HG03571 (cell line): Measurements from ENCODE around the gene MBOAT2.

Experiments
- ATAC-seq: cut with Tn5 transposase; IDR thresholded peaks from one replicate; pipeline ENCODE4 v1.9.1; 2021; ENCODE audit not compliant: unreplicated experiment

Gene MBOAT2

DNA sequence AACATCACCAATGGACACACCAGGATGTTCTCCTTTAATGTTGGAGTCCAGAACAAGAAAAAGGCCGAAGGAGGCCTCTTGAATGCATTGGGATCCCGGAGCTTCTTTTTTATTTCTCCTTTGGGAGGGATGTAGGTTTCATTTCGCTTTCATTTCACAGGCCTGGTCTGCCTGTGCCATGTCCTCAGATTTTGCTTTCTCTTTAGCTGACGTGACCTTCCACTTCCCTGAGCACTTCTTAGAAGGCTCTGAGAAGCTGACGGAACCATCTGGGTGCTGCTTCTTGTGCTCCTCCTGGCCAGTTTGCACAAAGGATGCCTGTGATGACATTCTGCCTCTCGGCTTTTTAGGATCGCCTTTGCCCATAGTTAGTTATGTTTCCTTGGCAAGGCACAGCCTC lies 15.1 kb upstream of the MBOAT2 start:
- ATAC-seq, result no peak

DNA sequence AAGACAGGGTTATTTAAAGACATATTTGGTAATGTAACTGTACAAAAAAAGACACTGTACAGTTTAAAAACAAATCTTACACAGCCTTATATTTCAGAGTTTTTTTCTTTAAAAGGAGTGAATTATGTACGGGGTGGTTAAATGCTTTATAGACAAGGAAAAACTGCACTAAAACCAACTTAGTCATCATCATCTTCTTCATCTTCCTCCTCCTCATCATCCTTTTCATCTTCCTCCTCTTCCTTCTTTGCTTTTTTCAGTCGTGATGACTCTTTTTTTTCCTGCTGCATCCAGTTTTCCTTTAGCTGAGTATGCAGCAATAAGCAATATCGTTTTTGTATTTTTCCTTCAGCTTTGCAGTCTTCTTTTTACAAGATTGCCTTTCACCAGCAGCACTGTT lies 14.6 kb upstream of the MBOAT2 start:
- ATAC-seq, result no peak

DNA sequence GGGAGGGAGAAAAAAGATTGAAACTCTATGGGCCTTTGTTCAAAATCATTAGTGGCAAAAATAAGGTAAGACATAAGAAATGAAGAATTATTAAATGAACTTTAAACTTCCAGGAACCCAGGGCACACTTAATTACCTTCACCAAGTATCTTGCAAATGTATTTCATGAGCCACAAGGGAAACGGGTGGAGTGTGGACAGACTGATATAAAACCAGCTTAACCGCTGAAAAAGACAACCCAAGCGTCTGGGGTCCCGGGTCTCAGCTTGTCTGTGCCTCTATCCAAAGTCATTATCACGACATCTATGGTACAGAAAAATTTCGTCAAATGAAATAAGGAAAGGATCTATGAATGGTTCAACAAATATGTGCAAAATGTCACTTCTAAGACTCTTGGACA lies 13.9 kb upstream of the MBOAT2 start:
- no peak for ATAC-seq

DNA sequence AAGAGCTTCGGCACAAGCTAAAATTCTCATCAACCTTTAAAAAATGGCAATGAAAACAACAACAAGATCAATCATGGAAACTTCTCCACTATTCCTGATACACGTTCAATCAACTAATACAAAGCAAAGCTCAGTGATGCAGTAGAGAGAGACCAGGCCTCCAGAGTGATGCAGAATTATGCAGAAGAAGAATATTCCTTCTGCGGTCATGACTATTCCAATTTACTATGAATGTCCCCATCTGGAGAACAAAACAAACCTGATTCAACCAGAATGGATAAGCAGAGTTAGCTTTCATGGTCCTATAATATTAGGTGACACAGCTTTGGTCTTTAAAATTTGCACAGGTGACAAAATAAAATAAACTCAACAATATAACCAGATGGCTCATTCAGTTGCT lies 12.5 kb upstream of the MBOAT2 start:
- ATAC-seq, result no peak

DNA sequence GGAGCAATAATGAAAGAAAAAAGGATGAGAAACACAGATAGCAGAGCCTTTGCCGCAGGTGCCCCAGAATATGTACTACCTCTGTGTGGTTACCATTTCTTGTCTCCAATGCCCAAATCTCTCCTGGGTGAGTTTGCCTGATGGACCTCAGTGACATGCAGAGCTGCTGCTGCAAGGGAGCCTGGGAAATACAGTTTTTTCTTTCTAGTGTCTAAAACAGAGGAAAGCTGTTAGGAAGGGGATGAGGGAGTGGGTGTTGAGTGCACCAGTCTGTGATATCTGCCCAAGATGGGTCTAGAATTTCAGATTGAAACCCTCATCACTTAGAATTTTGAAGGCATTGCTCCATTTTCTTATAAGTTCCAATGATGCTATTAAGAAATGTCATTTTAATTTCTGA lies 9.9 kb upstream of the MBOAT2 start:
- ATAC-seq, result no peak

DNA sequence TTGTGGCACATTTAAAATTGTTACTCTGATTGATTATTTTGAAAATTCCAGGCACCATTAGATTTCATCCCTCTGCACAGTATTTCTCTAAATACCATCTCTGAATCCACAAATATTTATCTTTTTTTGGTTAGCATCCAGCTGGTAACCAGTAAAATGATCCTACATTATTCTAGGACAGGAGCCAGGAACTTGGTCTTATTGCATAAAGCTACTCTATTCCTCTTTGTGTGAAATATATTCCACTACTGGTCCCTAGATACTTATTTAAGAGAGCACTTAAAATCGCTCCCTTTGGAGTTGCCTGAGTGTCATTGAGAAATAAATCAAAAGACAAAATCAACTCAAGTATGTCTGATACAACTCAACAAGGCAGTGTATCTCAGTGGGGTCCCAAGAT lies 7.4 kb upstream of the MBOAT2 start:
- no peak for ATAC-seq

DNA sequence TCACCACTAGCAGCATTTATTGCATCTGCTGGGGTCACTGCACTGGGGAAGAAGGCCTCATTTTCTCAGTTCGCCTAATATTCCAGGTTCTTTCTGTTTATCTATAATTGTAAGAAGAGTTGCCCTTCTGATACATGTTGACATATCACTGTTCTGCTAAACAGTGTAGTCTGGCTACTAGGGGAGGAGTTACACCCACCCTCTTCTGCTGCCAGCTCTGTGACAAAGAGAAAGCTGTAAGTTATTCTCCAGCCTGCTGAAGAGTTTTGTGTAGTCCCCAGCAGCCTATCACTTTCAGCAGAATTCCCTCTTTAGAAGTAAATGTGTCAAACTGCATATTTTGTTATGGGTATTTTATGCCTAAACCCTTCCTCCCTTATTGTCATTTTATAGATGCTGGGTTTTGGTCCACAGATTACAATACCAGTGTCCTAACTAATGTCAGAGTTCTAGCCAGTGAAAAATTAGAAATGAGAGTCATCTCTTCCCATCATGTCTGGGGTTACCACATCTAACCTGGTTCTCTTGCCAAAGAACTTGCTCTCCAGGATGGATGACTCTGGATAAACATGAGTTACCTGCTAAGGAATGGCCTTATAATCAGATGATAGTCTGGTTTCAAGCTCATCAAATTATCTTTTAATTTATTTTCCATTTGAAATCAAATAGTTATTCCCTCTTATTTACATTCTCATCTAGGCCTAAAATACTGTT lies 5.6 kb upstream of the MBOAT2 start:
- ATAC-seq, result no peak

DNA sequence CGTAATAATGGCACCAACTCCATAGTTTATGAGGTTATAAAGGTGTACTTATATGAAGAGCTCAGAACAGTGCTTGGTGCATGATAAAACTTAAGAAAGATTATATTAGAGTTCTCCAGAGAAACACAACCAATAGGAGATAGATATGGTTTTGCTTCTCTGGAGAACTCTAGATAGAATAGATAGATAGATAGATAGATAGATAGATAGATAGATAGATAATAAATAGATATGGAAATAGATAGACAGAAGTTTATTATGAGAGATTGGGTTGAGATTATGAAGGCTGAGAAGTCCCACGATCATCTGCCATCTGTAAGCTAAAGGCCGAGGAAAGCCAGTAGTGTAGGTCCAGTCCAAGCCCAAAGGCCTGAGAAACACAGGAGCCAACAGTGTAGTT lies 2.9 kb upstream of the MBOAT2 start:
- ATAC-seq, result no peak

DNA sequence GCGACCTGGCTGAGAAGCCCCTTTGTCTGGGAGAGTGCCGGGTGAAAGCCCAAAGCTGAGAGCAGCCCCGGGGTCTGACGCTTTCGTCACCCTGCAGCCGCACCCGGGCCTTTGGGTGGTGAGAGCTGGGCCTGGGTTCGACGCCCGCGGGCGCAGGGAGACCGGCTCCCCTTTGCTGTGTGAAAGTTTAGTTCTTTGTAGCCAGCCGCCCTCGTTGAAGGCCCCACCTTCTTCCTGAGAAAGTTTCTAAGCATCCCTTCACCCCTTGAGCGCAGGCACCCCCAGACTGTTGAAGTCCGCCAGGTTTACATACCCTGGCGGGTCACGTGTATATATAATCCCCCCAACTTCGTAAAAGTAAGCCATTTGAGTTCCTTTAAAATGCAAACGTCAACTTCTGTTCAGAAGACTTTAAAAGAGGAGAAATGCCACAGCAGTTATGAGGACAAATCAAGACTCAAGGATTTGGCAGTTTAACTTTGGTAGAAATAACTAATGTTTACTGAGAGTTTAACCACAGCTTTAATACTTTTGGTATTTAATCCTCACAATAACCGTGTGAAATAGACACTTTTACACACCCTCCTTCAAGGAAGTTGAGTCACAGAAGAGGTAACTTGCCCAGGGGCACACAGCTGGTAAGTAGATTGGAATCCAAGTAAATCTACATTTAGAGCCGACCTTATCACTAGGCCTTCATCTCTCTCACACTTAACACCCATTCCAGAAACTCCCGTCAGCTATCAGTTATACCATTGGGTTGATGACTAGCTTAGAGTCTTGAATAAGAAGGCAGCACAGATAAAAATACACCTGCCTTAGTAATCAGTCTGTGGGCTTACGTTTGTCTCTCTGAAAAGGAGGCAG lies 1.1 kb upstream of the MBOAT2 start:
- ATAC-seq, result no peak

DNA sequence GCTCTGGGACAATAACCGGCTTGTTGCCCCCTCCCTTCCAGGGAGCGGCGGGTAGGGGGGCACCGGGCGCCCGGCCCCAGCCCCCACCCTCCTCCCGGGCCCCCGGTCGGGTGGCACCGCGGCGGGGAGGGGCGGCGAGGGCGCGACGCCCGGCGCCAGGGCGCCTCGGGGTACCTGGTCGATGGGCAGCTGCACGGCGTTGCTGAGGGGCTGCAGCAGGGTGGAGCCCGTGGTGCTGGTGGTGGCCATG lies 193 bp downstream of the MBOAT2 start:
- no peak for ATAC-seq

DNA sequence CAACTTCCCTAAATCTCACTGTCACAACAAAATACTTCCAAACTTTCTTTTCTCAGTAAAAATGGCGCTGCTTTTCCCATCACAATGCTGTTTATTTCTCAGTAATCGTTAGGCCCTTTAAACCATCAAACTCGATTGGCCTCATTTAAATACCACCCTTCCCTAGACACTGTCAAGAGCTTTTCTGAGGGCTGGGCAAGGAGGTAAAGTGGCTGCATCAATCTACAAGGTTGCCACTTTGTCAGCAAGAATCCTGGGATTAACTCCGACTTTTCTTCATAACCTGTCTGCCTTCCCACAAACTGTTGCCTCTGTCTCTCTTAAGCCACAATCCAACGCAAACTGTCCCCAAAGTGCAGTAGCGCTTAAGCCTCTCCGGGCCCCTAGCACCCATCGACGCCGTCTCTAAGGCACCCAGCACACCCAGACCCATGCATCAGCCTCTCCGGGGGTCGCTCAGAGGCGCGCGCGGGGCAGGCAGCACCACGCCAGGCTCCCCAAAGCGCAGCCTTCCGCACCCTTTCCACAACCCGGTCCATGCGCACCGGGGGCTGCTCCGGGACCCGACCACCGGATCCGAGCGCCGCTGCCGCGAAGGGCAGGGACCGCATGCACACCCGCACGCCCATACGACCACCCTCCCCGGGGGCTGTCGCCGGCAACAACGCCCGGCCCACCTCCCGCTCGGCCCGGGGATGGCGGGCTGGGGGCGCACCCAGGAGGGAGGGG lies 683 bp downstream of the MBOAT2 start:
- ATAC-seq, result no peak

DNA sequence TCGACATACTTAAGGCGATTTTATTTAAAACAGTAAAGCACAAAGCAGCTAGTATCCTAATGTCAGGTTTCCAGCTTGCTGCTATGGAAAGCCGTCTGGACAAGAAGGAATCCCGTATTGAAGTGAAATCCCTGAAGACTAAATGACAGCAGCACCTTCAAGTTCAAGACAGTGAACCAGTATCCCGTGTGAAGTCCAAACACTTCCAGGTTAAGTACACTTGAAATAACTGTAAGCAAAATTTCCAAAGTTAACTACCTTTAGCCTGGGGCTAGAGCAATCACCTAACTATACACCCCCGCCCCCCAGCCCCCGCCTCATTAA lies 1.2 kb downstream of the MBOAT2 start:
- ATAC-seq, result no peak

DNA sequence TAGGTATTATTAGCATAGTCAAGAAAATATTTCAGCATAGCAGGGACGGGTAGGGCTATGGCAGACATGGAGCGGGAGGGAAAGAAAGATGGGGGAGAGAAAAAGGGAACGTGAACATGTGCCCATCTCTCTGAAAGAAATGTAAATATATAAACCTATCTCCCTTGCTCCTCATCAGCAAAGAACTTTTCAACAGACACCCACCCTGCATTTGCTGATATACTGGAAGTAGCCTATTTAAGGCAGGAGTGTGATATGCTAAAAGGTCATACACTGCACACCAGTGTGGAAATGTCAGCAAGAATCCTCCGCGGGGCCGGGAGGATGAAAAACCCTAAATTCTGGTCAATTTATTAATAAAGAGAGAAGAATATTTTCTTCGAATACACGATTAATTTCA lies 1.7 kb downstream of the MBOAT2 start:
- no peak for ATAC-seq

DNA sequence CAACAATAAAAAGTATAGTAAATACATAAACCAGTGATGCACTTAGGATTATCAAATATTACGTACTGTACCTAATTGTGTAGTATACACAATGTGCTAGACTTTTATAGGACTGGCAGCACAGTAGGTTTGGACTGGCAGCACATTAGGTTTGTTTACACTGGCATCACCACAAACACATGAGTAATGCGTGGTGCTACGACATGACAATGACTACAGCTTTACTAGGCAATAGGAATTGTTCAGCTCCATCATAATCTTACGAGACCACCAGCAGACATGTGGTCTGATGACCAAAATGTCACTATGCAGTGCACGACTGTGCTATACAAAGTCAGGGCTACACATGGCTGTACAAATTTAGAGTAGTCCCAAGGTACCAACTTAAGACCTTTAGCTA lies 2.3 kb downstream of the MBOAT2 start:
- no peak for ATAC-seq

DNA sequence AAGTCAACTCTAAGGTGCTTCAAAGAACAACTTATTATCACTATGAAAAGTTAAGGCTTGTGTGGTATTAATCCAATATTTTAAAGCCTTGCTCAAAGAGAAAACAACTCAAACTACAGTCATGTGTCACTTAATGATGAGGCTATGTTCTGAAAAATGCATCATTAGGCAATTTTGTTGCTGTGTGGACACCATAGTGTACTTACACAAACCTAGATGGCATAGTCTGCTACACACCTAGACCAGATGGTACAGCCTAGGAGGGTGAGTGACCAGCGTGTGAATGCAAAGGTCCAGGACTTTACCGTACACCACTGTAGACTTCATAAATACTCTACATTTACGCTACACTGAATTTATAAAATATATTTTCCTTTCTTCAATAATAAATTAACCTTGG lies 3.0 kb downstream of the MBOAT2 start:
- ATAC-seq, result no peak

DNA sequence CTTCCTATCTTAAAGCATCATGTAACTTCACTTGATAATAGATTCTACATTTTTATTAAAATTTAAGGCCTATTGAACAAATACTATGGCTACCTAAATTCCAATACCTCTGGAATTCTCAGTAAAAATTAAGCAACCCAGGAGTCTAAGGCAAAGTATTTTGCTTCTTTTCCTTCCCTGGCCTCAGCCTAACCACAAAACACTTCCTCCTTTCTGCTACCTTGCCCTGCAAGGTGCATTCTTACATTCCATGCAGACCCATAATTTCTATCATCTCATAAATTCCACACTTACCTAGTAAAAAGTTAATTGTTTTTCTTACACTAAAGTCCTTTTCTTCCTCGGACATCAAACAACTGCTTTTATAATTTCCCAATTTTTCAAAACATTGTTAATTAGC lies 3.7 kb downstream of the MBOAT2 start:
- ATAC-seq, result no peak

DNA sequence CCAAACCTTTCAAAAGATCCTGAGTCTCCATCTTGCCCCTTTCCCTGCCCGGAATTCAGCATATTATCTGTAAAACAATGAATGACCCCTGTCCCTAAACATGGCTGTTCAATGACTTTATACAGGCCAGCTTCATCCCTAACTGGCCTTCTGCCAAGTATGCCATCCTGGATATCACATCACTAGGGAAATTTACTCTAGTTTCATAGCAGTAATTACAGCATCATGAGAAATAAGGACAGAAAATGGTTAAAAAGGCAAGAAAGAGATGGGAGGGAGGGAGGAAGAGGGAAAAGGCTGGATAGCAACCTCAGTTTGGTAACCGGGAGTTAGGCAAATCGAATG lies 4.4 kb downstream of the MBOAT2 start:
- ATAC-seq, result no peak

DNA sequence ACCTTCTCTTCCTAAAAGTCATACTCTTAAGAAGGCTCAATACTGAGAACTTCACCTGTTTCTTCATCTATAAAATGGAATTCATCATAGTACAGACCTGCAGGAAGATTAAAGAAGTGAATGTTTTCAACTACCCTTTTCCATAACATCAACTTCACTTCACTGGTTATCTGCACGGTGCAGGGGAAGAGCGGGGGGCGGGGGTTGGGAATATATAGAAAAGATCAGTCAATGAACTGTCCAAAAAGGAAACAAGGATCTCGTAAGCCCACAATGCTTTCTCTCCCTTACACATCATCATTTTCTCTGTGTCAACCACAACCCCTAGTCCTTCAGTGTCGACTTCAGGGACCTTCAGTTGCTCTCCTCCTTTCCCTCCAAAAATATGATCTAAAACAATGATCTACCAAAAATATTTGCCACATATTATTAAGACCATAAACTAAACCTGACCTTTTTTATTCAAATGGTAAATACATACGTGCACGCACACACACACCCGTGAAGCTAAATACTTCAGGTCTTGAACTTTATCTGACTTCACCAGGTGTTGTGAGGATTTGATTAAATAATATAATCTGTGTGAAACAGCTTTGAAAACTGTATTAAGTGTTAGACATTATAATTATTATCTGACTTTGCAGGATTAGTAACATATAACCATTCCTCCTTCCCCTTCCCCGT lies 4.9 kb downstream of the MBOAT2 start:
- ATAC-seq, result no peak

DNA sequence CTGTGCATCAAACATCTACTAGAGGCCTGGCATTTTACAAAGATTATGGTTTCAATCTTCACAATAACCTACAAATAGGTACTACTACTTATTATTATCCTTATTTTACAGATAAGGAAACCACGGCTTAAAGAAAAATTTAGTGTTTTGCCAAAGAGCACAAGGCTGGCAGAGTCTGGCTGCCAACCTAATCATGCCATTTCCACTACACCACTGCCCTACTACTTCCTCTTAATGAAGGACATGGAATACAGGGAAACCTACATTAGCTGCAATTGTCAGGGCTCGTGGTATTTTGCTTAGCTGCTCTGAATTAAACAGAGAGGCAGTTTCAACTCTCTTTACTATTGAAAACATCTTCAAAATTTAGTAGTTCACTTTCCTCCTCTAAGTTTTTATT lies 5.9 kb downstream of the MBOAT2 start:
- ATAC-seq, result no peak

DNA sequence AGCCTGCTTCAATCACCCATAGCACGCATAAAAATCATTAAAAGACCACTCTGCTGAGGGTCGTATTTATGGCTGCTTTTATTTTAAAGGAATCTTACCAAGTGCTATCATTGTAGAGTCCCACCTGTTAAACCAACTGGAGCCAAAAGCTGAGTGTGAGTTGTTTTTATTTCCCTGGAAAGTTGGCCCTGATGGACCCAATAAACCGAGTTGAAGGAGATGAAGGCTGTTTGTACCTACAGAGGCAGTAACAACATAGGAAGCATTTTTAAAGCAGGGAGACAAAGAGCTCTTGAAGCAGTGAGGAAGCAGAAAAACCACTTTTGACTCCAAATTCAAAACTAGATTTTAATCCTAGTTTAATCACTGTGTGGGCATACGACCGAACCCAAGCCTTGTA lies 6.4 kb downstream of the MBOAT2 start:
- ATAC-seq, result no peak

DNA sequence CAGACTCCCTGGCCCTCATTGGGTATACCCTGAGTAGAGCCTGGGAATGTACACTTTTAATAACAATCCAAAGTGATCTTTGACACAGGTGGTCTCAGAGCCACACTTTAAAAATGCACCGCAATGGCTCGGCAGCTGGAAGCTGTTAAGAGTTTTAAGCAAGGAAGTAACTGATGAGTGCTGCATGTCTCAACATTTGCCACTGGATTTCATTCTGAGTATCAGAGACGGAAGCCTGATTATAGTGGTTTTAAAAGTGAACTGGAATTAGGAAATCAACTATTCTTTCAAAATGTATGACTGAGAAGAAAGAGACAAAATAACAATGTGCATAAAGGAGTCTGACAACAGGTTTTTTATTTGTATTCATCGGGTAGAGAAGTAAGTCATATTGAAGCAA lies 7.5 kb downstream of the MBOAT2 start:
- no peak for ATAC-seq

DNA sequence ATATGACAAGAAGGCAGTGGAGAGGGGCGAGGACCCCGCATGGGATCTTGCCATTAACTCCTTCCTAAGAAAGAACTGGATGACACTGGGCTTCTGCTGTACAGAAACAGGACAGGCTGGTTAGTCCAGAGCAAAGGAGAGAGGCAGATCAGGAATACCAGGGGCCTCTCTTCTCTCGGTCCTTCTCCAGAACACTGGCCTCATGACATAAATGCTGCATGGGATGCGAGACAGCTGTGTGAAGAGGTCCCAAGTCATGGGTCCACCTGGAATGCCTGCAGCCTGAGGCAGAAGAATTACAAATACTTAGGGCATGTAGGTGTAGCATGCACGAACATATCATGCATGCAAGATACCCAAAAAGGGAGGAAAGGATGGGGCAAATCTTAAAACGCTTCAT lies 9.1 kb downstream of the MBOAT2 start:
- no peak for ATAC-seq
